Esophagus squamous epithelium (tissue), 5 donors: ENCODE measurements around the gene SLC6A19. TPM values are rescaled to one million over a fixed set of nuclear protein-coding genes. Genes with fewer than 3 reads are reported as not detected.

ENCODE experiments used
- DNase-seq: peaks from one replicate; lab custom pipeline; 2025; lab: John Stamatoyannopoulos, UW
- H3K27ac ChIP-seq, 4 donors: fragments of 200-600 bp; sonication (generic); one replicate each; pipeline ENCODE4 v1.5.1; 2016 to 2019; ENCODE audit warnings: mild to moderate bottlenecking in 1 of 4
- H3K27me3 ChIP-seq, 4 donors: fragments of 200-600 bp; sonication (generic); 1 replicate in 3 of 4; 2 replicates in 1 of 4; pipeline versions ENCODE4 v1.5.1 to v1.6.0; 2017 to 2021; ENCODE audit warnings: antibody characterized with exemption in 1 of 4
- H3K36me3 ChIP-seq, 3 donors: fragments of 200-600 bp; sonication (generic); one replicate each; pipeline ENCODE4 v1.5.1; 2016 to 2019
- H3K4me1 ChIP-seq, 3 donors: fragments of 200-600 bp; sonication (generic); one replicate each; pipeline ENCODE4 v1.5.1; 2017 to 2019
- H3K4me3 ChIP-seq, 4 donors: fragments of 200-600 bp; sonication (generic); 1 replicate in 3 of 4; 2 replicates in 1 of 4; pipeline ENCODE4 v1.5.1; 2016 to 2019; ENCODE audit warnings: mild to moderate bottlenecking in 2 of 4, moderate library complexity in 1 of 4
- H3K9me3 ChIP-seq, 3 donors: fragments of 200-600 bp; sonication (generic); one replicate each; pipeline ENCODE4 v1.5.1; 2016 to 2019
- POLR2A ChIP-seq, 4 donors: fragments of 450-650 bp; IDR thresholded peaks; one replicate each; pipeline ENCODE4 v1.6.1; 2017; ENCODE audit warnings: antibody characterized with exemption in 4 of 4, mild to moderate bottlenecking in 4 of 4, moderate library complexity in 3 of 4
- WGBS, 2 donors: methylation state at CpG; one replicate each; pipeline ENCODE4 v1.1.5; 2018; 5-methylcytosine and 5-hydroxymethylcytosine counted together
- intact Hi-C: fragments of 100-400 bp; cut with DNase I; formaldehyde crosslinking; loops from one replicate; pipeline ENCODE4 v1.15.0; 2022
- total RNA-seq, 4 donors: library from RNA; depleted of rRNA; stranded (reverse); fragments of >200 nt; gene quantifications; one replicate each; pipeline ENCODE4 v1.1.0, GENCODE V29; 2016
- TF ChIP-seq, protein P1 (sequence below), 6 experiments: fragments of 450-650 bp in 4 of 6; fragments of 200-600 bp in 2 of 6; sonication (generic) in 2 of 6; IDR thresholded peaks; one replicate each; pipeline ENCODE4 v1.5.1; 2016 to 2019; ENCODE audit warnings: antibody characterized with exemption in 6 of 6, mild to moderate bottlenecking in 4 of 6, moderate library complexity in 4 of 6
- donor health status: DM: yes; HTN: yes; CAD: no.

SLC6A19 gene
- total RNA-seq, 4 donors from 2014 or later = not detected

DNA sequence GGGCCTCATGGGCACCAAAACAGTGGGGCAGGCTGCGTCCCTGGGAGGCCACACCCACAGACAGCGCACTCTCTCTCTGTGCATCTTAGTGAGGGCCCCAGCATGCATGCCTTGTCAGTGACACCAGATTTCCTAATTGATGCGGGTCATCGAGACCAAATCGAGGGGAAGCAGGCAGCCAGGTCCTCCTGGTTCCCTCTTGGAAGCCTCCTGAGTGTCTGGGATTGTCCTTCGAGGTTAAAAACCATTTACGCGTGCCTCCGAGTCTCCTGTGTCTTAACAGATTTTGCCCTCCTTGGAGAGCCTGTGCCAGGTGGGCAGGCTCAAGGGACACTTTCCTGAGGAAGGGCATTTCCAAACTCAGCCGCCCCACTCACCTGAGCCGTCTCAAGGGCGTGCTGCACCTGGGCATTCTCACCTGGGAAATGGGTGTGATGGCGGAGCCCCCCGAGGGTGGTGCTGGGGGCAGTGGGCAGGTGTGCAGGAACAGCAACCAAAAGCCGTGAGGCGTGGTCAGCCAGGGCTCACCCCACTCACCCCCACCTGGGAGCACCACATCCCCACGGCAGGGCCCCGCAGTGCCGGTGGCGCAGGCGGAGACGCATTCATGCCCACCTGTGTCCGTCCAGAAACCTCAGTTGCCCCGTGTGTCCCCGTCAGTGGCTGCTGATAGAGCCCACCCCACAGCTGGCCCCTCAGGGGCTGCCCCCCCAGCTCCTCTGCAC, 2.7 kb downstream of the SLC6A19 start:
- no peaks in the 10 kb centered on the region for H3K9me3 ChIP-seq
- no peak overlapping the region for H3K27ac ChIP-seq
- TF ChIP-seq POLR2A (IDR thresholded peaks at IDR 0.05) = no peak
- TF ChIP-seq, protein P1, sequence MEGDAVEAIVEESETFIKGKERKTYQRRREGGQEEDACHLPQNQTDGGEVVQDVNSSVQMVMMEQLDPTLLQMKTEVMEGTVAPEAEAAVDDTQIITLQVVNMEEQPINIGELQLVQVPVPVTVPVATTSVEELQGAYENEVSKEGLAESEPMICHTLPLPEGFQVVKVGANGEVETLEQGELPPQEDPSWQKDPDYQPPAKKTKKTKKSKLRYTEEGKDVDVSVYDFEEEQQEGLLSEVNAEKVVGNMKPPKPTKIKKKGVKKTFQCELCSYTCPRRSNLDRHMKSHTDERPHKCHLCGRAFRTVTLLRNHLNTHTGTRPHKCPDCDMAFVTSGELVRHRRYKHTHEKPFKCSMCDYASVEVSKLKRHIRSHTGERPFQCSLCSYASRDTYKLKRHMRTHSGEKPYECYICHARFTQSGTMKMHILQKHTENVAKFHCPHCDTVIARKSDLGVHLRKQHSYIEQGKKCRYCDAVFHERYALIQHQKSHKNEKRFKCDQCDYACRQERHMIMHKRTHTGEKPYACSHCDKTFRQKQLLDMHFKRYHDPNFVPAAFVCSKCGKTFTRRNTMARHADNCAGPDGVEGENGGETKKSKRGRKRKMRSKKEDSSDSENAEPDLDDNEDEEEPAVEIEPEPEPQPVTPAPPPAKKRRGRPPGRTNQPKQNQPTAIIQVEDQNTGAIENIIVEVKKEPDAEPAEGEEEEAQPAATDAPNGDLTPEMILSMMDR (IDR thresholded peaks at IDR 0.05) = no peak
- no peaks in the 10 kb centered on the region for H3K4me1 ChIP-seq
- H3K36me3 ChIP-seq = no peaks in the 10 kb centered on the region
- H3K4me3 ChIP-seq = no peak overlapping the region
- no peak for DNase-seq
- intact Hi-C loops = no loop called here
- peaks cover 0 to 100% (median 0%) of the 10 kb centered on the region in 4 donors for H3K27me3 ChIP-seq
- 76 to 77% methylated on average over 4 to 10 of the region's 25 CpGs for WGBS, 2 donors

DNA sequence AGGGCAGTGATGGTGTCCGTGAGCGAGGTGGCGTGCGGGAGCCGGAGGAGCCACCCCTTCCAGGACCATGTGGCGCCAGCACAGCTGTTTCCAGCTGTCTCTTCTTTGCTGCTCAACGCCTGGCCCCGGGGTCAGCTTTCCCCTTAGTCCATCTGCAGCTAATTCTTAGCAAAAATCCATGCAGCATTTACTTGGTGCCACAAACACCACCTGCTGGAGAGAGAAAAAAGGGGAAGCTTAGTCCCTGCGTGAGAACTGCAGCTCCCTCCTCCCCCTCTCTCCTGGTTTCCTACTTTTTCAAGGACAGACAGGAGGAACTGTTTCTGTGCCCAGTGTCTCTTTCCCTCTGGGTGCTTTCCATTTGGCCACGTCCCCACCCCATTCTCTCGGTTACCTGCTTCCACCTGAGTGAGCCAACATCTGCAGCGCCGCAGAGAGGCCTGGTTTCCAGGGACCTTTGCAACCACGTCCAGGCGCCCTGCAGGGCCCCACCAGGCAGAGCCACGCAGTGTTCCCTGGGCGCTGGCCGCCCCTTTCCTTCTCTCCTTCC, 3.4 kb downstream of the SLC6A19 start:
- no peaks in the 10 kb centered on the region for H3K4me1 ChIP-seq
- DNase-seq = no peak
- no peak overlapping the region for H3K27ac ChIP-seq
- 28 to 38% methylated on average over 15 of the region's 18 CpGs for WGBS, 2 donors
- intact Hi-C loops = no loop called here
- no peak overlapping the region for H3K4me3 ChIP-seq
- no peaks in the 10 kb centered on the region for H3K9me3 ChIP-seq
- peaks cover 0 to 98% (median 0%) of the 10 kb centered on the region in 4 donors for H3K27me3 ChIP-seq
- no peak for TF ChIP-seq POLR2A (IDR thresholded peaks at IDR 0.05)
- TF ChIP-seq, protein P1 (IDR thresholded peaks at IDR 0.05) = no peak
- no peaks in the 10 kb centered on the region for H3K36me3 ChIP-seq

DNA sequence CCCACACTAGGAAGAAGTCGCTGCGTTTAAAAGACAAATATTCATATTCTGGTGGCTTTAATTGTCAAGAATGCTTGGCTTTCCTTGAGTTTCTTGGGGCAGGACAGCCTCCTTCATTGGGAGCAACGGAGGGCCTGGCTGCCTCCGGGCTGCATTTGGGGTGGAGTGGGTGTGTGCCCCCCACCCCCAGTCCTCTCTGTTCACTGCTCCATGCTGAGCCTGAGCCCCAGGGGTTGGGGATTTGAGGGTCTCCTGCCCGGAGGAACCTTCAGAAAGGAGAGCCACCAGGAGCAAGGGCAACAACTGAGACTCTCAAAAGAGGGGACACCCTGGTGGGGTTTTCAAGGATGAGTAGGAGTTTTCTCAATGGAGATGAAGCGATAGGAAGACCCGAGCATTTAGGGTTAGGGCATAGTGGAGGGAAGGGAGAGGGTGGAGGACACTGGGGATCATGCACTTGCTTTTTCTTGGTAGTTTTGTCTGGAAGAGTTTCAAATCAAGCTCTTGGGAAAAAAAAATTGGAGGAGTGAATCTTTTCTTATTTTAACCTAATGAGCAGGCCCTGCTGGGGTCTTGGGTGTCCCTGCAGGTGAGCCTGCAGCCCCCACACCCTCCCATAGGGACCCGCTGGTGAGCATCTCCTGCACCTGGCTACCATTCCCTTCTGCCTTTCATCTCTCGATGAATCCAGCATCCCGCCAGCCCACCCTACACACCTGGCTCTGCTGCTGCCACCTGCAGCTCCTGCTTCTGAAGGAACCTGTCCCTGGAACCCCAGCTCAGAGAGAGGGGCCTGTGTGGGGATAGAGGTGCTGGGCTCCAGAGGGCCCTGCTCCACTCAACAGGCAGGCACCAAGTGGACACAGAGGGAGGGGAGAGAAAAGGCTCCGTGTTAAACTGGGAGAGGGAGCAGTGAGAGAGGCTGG, 4.1 kb downstream of the SLC6A19 start:
- no peak for TF ChIP-seq POLR2A (IDR thresholded peaks at IDR 0.05)
- TF ChIP-seq, protein P1 (IDR thresholded peaks at IDR 0.05) = no peak
- Histone ChIP-seq H3K27ac (no peak overlapping the region), H3K9me3 (no peaks in the 10 kb centered on the region), H3K36me3 (no peaks in the 10 kb centered on the region), H3K4me1 (no peaks in the 10 kb centered on the region), H3K4me3 (no peak overlapping the region), H3K27me3 (peaks cover 0 to 98% (median 0%) of the 10 kb centered on the region in 4 donors)
- no peak for DNase-seq
- intact Hi-C loops = no loop called here
- 60 to 62% methylated on average over 10 of the region's 11 CpGs for WGBS, 2 donors

DNA sequence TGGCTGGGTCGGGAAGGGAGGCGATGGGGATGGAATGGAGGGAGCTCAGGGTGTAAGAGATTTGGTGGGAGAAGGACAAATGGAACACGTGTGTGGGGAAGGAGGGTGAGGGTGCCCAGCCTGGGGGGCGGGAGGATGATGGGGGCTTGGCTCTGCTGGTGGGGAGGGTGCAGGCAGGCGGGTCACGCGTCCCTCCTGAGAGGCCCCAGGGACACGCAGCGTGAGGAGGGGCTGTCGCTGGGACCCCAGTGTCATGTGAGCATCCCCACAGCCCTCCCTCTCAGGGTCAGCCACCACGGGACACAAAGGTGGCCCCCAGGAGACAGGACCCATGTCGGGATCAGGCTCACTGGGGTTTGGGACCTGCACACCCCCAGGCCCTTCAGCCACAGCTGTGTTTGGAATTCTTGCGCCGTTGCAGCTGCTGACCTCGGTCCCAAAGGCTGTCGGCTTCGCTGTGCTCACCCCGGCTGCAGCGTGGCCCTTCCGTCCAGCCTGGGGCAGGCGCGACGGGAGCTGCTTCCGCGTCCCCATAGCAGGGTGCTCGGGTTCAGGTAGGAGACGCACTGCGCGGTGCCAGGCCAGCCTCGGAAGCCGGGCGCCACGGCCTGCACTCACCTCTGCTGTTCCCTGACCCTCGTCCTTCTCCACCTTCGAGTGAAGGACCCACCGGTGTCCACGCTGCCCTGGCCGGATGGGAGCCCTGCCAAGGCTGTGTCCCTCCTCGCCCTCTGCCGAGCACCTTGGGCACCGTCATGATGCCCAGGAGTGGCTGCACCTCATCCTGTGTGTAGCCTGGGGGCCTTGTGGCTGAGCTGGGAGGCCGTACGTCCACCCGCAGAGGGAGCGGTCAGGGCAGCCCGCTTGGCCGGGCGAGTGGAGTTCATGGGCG, 5.4 kb downstream of the SLC6A19 start:
- peaks cover 0 to 94% (median 0%) of the 10 kb centered on the region in 4 donors for H3K27me3 ChIP-seq
- DNase-seq = no peak

More for the DNA sequence above, 5.4 kb downstream of the SLC6A19 start:
- intact Hi-C loops = no loop called here
- Histone ChIP-seq H3K9me3 (no peaks in the 10 kb centered on the region), H3K4me1 (no peaks in the 10 kb centered on the region), H3K36me3 (no peaks in the 10 kb centered on the region), H3K27ac (no peak overlapping the region), H3K4me3 (no peak overlapping the region)
- WGBS, 2 donors = 66 to 68% methylated on average over 13 to 19 of the region's 49 CpGs
- TF ChIP-seq POLR2A (IDR thresholded peaks at IDR 0.05) = no peak
- TF ChIP-seq, protein P1 (IDR thresholded peaks at IDR 0.05) = no peak
